ENCODE results near the gene SUPV3L1.

Gene SUPV3L1

GRCh38 chr10:69225681-69226080, 45.6 kb downstream of the SUPV3L1 start:
- DNase-seq (ENCODE audit: low read depth): no peak
- no peak overlapping the region for H3K4me3 ChIP-seq (ENCODE audit: low read depth, low read length)
- no peak for TF ChIP-seq CTCF (IDR thresholded peaks at IDR 0.05; ENCODE audit: low read depth, low read length, missing control alignments)
- in situ Hi-C loops (cut with HindIII; ENCODE audit: low sequenced_read_pairs): loop anchor here (5.0 kb wide), 1 partner anchor 182 kb away; no protein-coding TSS in a partner anchor

DNA sequence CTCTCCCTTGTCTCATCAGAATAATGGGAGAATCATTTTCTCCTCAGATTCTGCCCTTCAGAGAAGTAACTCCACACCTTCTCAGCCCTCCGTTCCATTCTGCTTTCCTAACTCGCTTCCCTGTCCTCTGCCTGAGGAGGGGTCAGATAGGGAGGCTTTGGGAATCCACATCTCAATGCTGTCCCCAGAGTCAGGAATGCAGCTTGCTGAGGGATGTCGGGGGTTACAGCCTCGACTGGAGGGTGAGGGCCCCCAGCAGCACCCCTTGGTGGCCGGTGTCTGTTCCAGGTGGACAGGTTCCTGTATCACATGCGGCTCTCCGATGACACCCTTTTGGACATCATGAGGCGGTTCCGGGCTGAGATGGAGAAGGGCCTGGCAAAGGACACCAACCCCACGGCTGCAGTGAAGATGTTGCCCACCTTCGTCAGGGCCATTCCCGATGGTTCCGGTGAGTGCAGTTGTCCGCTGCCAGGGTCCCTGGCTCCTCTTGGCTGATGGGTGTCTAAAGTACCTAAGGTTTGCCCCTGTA, 47.0 kb downstream of the SUPV3L1 start:
- DNase-seq (ENCODE audit: low read depth): no peak
- in situ Hi-C loops (cut with HindIII; ENCODE audit: low sequenced_read_pairs): loop anchor here (5.0 kb wide), 1 partner anchor 180 kb away; no protein-coding TSS in a partner anchor
- TF ChIP-seq CTCF (IDR thresholded peaks at IDR 0.05; ENCODE audit: low read depth, low read length, missing control alignments): no peak
- H3K4me3 ChIP-seq (ENCODE audit: low read depth, low read length): no peak overlapping the region

GRCh38 chr10:69228151-69228550, 48.1 kb downstream of the SUPV3L1 start:
- DNase-seq (ENCODE audit: low read depth): no peak
- TF ChIP-seq CTCF (IDR thresholded peaks at IDR 0.05; ENCODE audit: low read depth, low read length, missing control alignments): no peak
- H3K4me3 ChIP-seq (ENCODE audit: low read depth, low read length): no peak overlapping the region
- in situ Hi-C loops (cut with HindIII; ENCODE audit: low sequenced_read_pairs): loop anchor here (5.0 kb wide), 1 partner anchor 179 kb away; no protein-coding TSS in a partner anchor

DNA sequence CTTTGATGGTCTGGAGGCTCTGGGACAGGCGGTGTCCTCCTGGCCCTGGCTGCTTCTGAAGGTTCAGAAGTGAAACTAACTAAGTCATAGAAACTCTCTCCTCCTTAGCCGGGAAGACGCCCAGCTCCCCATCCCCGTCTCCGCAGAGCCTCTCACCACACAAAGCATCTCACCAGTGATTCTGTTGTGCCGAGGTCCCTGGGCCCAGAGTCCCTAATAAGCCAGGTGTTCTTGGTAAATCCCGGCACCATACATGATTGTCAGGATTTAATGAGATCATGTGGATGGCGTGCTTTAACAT, 49.5 kb downstream of the SUPV3L1 start:
- no peak overlapping the region for H3K4me3 ChIP-seq (ENCODE audit: low read depth, low read length)
- TF ChIP-seq CTCF (IDR thresholded peaks at IDR 0.05; ENCODE audit: low read depth, low read length, missing control alignments): no peak
- in situ Hi-C loops (cut with HindIII; ENCODE audit: low sequenced_read_pairs): loop anchor here (5.0 kb wide), 1 partner anchor 178 kb away; no protein-coding TSS in a partner anchor
- DNase-seq (ENCODE audit: low read depth): no peak

GRCh38 chr10:69230128-69230527, 50.1 kb downstream of the SUPV3L1 start:
- no peak overlapping the region for H3K4me3 ChIP-seq (ENCODE audit: low read depth, low read length)
- DNase-seq (ENCODE audit: low read depth): no peak
- no peak for TF ChIP-seq CTCF (IDR thresholded peaks at IDR 0.05; ENCODE audit: low read depth, low read length, missing control alignments)
- in situ Hi-C loops (cut with HindIII; ENCODE audit: low sequenced_read_pairs): no loop called here

- no peak for DNase-seq (ENCODE audit: low read depth)
- H3K4me3 ChIP-seq (ENCODE audit: low read depth, low read length): no peak overlapping the region
- no peak for TF ChIP-seq CTCF (IDR thresholded peaks at IDR 0.05; ENCODE audit: low read depth, low read length, missing control alignments)
- in situ Hi-C loops (cut with HindIII; ENCODE audit: low sequenced_read_pairs): no loop called here
Measured at GRCh38 chr10:69232252-69232651, 52.2 kb downstream of the SUPV3L1 start.

All from astrocyte of the cerebellum (primary cell).